Keratinocyte (primary cell): ENCODE results near the gene PARD3.

ENCODE experiments used
- EZH2 ChIP-seq: IDR thresholded peaks from one replicate; pipeline ENCODE4 v1.6.1; 2012; ENCODE audit warnings: inconsistent platforms, mild to moderate bottlenecking, low read length, moderate library complexity
- TF ChIP-seq, protein P1 (sequence below), 3 experiments: IDR thresholded peaks in 1 of 3; conservative IDR thresholded peaks in 1 of 3; optimal IDR thresholded peaks in 1 of 3; 2 replicates in 2 of 3; 3 replicates in 1 of 3; pipeline versions ENCODE3 to v1.5.1; 2011; ENCODE audit warnings: low read length in 3 of 3, mild to moderate bottlenecking in 3 of 3, moderate library complexity in 2 of 3, control low read depth in 1 of 3, inconsistent platforms in 1 of 3; ENCODE audit not compliant: insufficient read depth in 2 of 3; ENCODE audit errors: extremely low read depth in 1 of 3

DNA sequence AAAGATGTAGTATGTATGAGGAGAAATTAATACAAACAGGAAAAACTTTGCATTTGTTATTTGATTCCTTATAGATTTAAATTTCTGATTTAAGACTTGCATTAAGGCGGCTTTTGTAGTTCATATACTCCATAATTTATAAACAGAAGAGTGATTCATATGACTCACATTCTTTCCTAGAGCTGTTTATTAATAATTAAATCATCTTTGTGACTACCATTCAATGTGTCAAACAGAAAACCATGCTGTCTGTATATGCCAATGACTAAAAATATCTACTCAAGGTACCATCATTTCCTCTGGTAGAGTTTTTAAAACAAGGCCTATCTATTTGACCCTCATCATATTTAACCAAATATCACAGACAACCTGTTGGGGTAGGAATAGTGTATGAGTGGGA is 501.7 kb downstream of the PARD3 start:
- TF ChIP-seq, protein P1, sequence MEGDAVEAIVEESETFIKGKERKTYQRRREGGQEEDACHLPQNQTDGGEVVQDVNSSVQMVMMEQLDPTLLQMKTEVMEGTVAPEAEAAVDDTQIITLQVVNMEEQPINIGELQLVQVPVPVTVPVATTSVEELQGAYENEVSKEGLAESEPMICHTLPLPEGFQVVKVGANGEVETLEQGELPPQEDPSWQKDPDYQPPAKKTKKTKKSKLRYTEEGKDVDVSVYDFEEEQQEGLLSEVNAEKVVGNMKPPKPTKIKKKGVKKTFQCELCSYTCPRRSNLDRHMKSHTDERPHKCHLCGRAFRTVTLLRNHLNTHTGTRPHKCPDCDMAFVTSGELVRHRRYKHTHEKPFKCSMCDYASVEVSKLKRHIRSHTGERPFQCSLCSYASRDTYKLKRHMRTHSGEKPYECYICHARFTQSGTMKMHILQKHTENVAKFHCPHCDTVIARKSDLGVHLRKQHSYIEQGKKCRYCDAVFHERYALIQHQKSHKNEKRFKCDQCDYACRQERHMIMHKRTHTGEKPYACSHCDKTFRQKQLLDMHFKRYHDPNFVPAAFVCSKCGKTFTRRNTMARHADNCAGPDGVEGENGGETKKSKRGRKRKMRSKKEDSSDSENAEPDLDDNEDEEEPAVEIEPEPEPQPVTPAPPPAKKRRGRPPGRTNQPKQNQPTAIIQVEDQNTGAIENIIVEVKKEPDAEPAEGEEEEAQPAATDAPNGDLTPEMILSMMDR (optimal IDR thresholded peaks at IDR 0.05 in 1 of 3, IDR thresholded peaks at IDR 0.05 in 1 of 3, conservative IDR thresholded peaks at IDR 0.05 in 1 of 3; ENCODE audit: extremely low read depth in 1 of 3, insufficient read depth in 2 of 3, low read length in 3 of 3), result no peak
- no peak for TF ChIP-seq EZH2
